Measurements from ENCODE around the gene CS.
"Not testable (repeated sequence)": the region's sequence is repeated elsewhere in the genome, so short reads cannot be mapped to it uniquely, and the experiment has no call there.

CS gene

GRCh38 chr12:56321027-56321426 lies 20.9 kb upstream of the CS start:
- in situ Hi-C loops (cut with MboI; ENCODE audit: low sequenced_read_pairs): no loop called here

- in situ Hi-C loops (cut with MboI; ENCODE audit: low sequenced_read_pairs): no loop called here
These were observed 17.5 kb upstream of the CS start for GRCh38 chr12:56317675-56318074.

- in situ Hi-C loops (cut with MboI; ENCODE audit: low sequenced_read_pairs): no loop called here
These were observed 15.7 kb upstream of the CS start, which contains the start of gene CNPY2 for GRCh38 chr12:56315622-56316473. Gene CNPY2 (minus strand): TSS chr12:56315988. CDS start chr12:56315217, 771 bp downstream.

GRCh38 chr12:56315249-56315621 lies 15.1 kb upstream of the CS start:
- in situ Hi-C loops (cut with MboI; ENCODE audit: low sequenced_read_pairs): no loop called here

- in situ Hi-C loops (cut with MboI; ENCODE audit: low sequenced_read_pairs): no loop called here
These were observed 10.9 kb upstream of the CS start for GRCh38 chr12:56311003-56311402.

- in situ Hi-C loops (cut with MboI; ENCODE audit: low sequenced_read_pairs): no loop called here
These were observed 8.6 kb upstream of the CS start for GRCh38 chr12:56308714-56309113.

GRCh38 chr12:56307221-56307965 lies 7.3 kb upstream of the CS start:
- in situ Hi-C loops (cut with MboI; ENCODE audit: low sequenced_read_pairs): no loop called here

- in situ Hi-C loops (cut with MboI; ENCODE audit: low sequenced_read_pairs): no loop called here
These were observed 4.9 kb upstream of the CS start for GRCh38 chr12:56304872-56305590.

GRCh38 chr12:56304276-56304675 lies 4.1 kb upstream of the CS start:
- in situ Hi-C loops (cut with MboI; ENCODE audit: low sequenced_read_pairs): no loop called here

- in situ Hi-C loops (cut with MboI; ENCODE audit: low sequenced_read_pairs): no loop called here
These were observed 724 bp upstream of the CS start for GRCh38 chr12:56300644-56301464.

- in situ Hi-C loops (cut with MboI; ENCODE audit: low sequenced_read_pairs): no loop called here
These were observed 750 bp downstream of the CS start for GRCh38 chr12:56299308-56299852.

GRCh38 chr12:56298828-56299227 lies 1.3 kb downstream of the CS start:
- in situ Hi-C loops (cut with MboI; ENCODE audit: low sequenced_read_pairs): no loop called here

- in situ Hi-C loops (cut with MboI; ENCODE audit: low sequenced_read_pairs): no loop called here
These were observed 2.7 kb downstream of the CS start for GRCh38 chr12:56297400-56297799.

- in situ Hi-C loops (cut with MboI; ENCODE audit: low sequenced_read_pairs): no loop called here
These were observed 3.8 kb downstream of the CS start for GRCh38 chr12:56296295-56296694.

- in situ Hi-C loops (cut with MboI; ENCODE audit: low sequenced_read_pairs): no loop called here
These were observed 6.3 kb downstream of the CS start for GRCh38 chr12:56293795-56294194.

GRCh38 chr12:56288705-56289387 lies 11.3 kb downstream of the CS start:
- in situ Hi-C loops (cut with MboI; ENCODE audit: low sequenced_read_pairs): no loop called here

- in situ Hi-C loops (cut with MboI; ENCODE audit: low sequenced_read_pairs): no loop called here
These were observed 13.9 kb downstream of the CS start for GRCh38 chr12:56286044-56286830.

- in situ Hi-C loops (cut with MboI; ENCODE audit: low sequenced_read_pairs): not testable (repeated sequence)
These were observed 15.9 kb downstream of the CS start for GRCh38 chr12:56284263-56284662.

- in situ Hi-C loops (cut with MboI; ENCODE audit: low sequenced_read_pairs): no loop called here
These were observed 17.6 kb downstream of the CS start for GRCh38 chr12:56282579-56282978.

Measured in HL-60/S4 treated with phorbol 12-myristate 13-acetate at 8.2 ng/mL for 4 days and 3 days (cell line).